H9 (cell line): ENCODE data around the gene DCP1A. TPM values are rescaled to one million over a fixed set of nuclear protein-coding genes. Genes with fewer than 3 reads are reported as not detected.

ENCODE experiments used
- DNase-seq: peaks from one replicate; pipeline ENCODE4 v3.0.0-alpha.2; 2017
- H2AFZ ChIP-seq: one replicate; pipeline ENCODE4 v1.6.1; 2013; ENCODE audit warnings: mild to moderate bottlenecking, low read length, control low read depth, moderate library complexity
- H2AK5ac ChIP-seq: 2 replicates; pipeline ENCODE4 v1.6.1; 2013; ENCODE audit warnings: low read length, control low read depth, mixed read lengths; ENCODE audit not compliant: insufficient read length
- H2BK120ac ChIP-seq: one replicate; pipeline ENCODE4 v1.6.1; 2013; ENCODE audit warnings: low read depth, mild to moderate bottlenecking, low read length, control low read depth, inconsistent platforms; ENCODE audit not compliant: poor library complexity, severe bottlenecking
- H2BK12ac ChIP-seq: 2 replicates; pipeline ENCODE4 v1.6.1; 2013; ENCODE audit warnings: low read length, control low read depth, mixed read lengths, low read depth; ENCODE audit not compliant: insufficient read length
- H2BK15ac ChIP-seq: 2 replicates; pipeline ENCODE4 v1.6.1; 2013; ENCODE audit warnings: low read depth, low read length, control low read depth
- H2BK20ac ChIP-seq: one replicate; pipeline ENCODE4 v1.6.1; 2013; ENCODE audit warnings: low read depth, mild to moderate bottlenecking, low read length, control low read depth, inconsistent platforms; ENCODE audit not compliant: poor library complexity, severe bottlenecking
- H2BK5ac ChIP-seq: 2 replicates; pipeline ENCODE4 v1.6.1; 2013; ENCODE audit warnings: low read length, control low read depth, mixed read lengths; ENCODE audit not compliant: insufficient read length
- H3K14ac ChIP-seq: 2 replicates; pipeline ENCODE4 v1.6.1; 2013; ENCODE audit warnings: low read length, control low read depth; ENCODE audit not compliant: insufficient read depth
- H3K18ac ChIP-seq: 2 replicates; pipeline ENCODE4 v1.6.1; 2013; ENCODE audit warnings: low read depth, mild to moderate bottlenecking, mixed read lengths, low read length, control low read depth; ENCODE audit not compliant: insufficient read length
- H3K23ac ChIP-seq: 2 replicates; pipeline ENCODE4 v1.6.1; 2013; ENCODE audit warnings: low read length, control low read depth, mixed read lengths, low read depth; ENCODE audit not compliant: insufficient read length
- H3K23me2 ChIP-seq: 2 replicates; pipeline ENCODE4 v1.6.1; 2013; ENCODE audit warnings: low read depth, mild to moderate bottlenecking, mixed read lengths, low read length, control low read depth; ENCODE audit not compliant: insufficient read length, poor library complexity, severe bottlenecking
- H3K27ac ChIP-seq: 2 replicates; pipeline ENCODE4 v1.5.1; 2013; ENCODE audit warnings: low read length, control low read depth, mixed read lengths, low read depth; ENCODE audit not compliant: insufficient read length
- H3K27me3 ChIP-seq: 2 replicates; pipeline ENCODE4 v1.6.1; 2013; ENCODE audit warnings: low read length, control low read depth, inconsistent platforms; ENCODE audit not compliant: insufficient read depth
- H3K4ac ChIP-seq: 2 replicates; pipeline ENCODE4 v1.6.1; 2013; ENCODE audit warnings: low read depth, mild to moderate bottlenecking, control low read depth, inconsistent platforms, low read length, moderate library complexity
- H3K4me1 ChIP-seq: 2 replicates; pipeline ENCODE4 v1.6.1; 2013; ENCODE audit warnings: low read length, control low read depth, inconsistent platforms; ENCODE audit not compliant: insufficient read depth
- H3K4me2 ChIP-seq: 2 replicates; pipeline ENCODE4 v1.6.1; 2013; ENCODE audit warnings: low read length, control low read depth, mixed read lengths; ENCODE audit not compliant: insufficient read length, insufficient read depth
- H3K56ac ChIP-seq: 2 replicates; pipeline ENCODE4 v1.6.1; 2013; ENCODE audit warnings: low read depth, mild to moderate bottlenecking, mixed read lengths, low read length, control low read depth; ENCODE audit not compliant: insufficient read length
- H3K79me1 ChIP-seq: 2 replicates; pipeline ENCODE4 v1.6.1; 2013; ENCODE audit warnings: low read depth, mild to moderate bottlenecking, moderate library complexity, low read length, control low read depth, inconsistent platforms; ENCODE audit not compliant: insufficient read depth, poor library complexity, severe bottlenecking
- H3K79me2 ChIP-seq: 2 replicates; pipeline ENCODE4 v1.6.1; 2013; ENCODE audit warnings: low read length, control low read depth, inconsistent platforms; ENCODE audit not compliant: insufficient read depth
- H3K9ac ChIP-seq: 2 replicates; pipeline ENCODE4 v1.6.1; 2013; ENCODE audit warnings: low read length, control low read depth, mixed read lengths; ENCODE audit not compliant: insufficient read length; ENCODE audit errors: extremely low read depth
- H3K9me3 ChIP-seq: one replicate; pipeline ENCODE4 v1.6.1; 2013; ENCODE audit warnings: low read depth, low read length, inconsistent platforms; ENCODE audit not compliant: control insufficient read depth
- H3T11ph ChIP-seq: one replicate; pipeline ENCODE4 v1.6.1; 2013; ENCODE audit warnings: mild to moderate bottlenecking, low read length, control low read depth, inconsistent platforms
- H4K20me1 ChIP-seq: one replicate; pipeline ENCODE4 v1.6.1; 2013; ENCODE audit not compliant: control insufficient read depth, insufficient read length, insufficient read depth
- H4K5ac ChIP-seq: 2 replicates; pipeline ENCODE4 v1.6.1; 2013; ENCODE audit warnings: low read depth, mild to moderate bottlenecking, mixed read lengths, low read length, control low read depth; ENCODE audit not compliant: insufficient read length
- H4K8ac ChIP-seq: replicated peaks from 2 replicates; pipeline ENCODE4 v1.6.1; 2013; ENCODE audit warnings: low read length, control low read depth, mixed read lengths, low read depth; ENCODE audit not compliant: insufficient read length
- H4K91ac ChIP-seq: 2 replicates; pipeline ENCODE4 v1.6.1; 2013; ENCODE audit warnings: low read depth, mild to moderate bottlenecking, moderate library complexity, mixed read lengths, low read length, control low read depth; ENCODE audit not compliant: insufficient read length
- H3K27ac Mint-ChIP-seq, 3 experiments: 2 replicates in 2 of 3; 3 replicates in 1 of 3; pipeline ENCODE4 v1.8.0; 2020 to 2021; ENCODE audit warnings: mixed read lengths in 3 of 3, mild to moderate bottlenecking in 1 of 3, moderate library complexity in 1 of 3
- H3K27me3 Mint-ChIP-seq: 2 replicates; pipeline ENCODE4 v1.8.0; 2021; ENCODE audit warnings: low read depth, mild to moderate bottlenecking, moderate library complexity, mixed read lengths
- H3K36me3 Mint-ChIP-seq, 3 experiments: 2 replicates in 2 of 3; 3 replicates in 1 of 3; pipeline ENCODE4 v1.8.0; 2020 to 2021; ENCODE audit warnings: low read depth in 3 of 3, mixed read lengths in 3 of 3; ENCODE audit not compliant: insufficient read depth in 1 of 3
- H3K4me1 Mint-ChIP-seq, 2 experiments: 2 replicates each; pipeline ENCODE4 v1.8.0; 2020; ENCODE audit warnings: mixed read lengths in 2 of 2
- H3K4me3 Mint-ChIP-seq, 2 experiments: 2 replicates in 1 of 2; 3 replicates in 1 of 2; pipeline ENCODE4 v1.8.0; 2020 to 2021; ENCODE audit warnings: mild to moderate bottlenecking in 2 of 2, mixed read lengths in 2 of 2, moderate library complexity in 1 of 2
- H3K9me3 Mint-ChIP-seq, 2 experiments: 2 replicates in 1 of 2; 3 replicates in 1 of 2; pipeline ENCODE4 v1.8.0; 2020; ENCODE audit warnings: mild to moderate bottlenecking in 2 of 2, mixed read lengths in 2 of 2, moderate library complexity in 1 of 2
- CTCF ChIP-seq: fragments of 200-600 bp; sonication (generic); conservative IDR thresholded peaks from 3 replicates; pipeline ENCODE4 v1.8.0; 2021; ENCODE audit warnings: antibody characterized with exemption, mild to moderate bottlenecking
- WGBS: extraction: QIAGEN DNeasy Blood & Tissue Kit; methylation state at CpG from one replicate; pipeline ENCODE4 v1.1.7; 2013; ENCODE audit warnings: missing lambda C conversion rate, low lambda C conversion rate, mixed read lengths; ENCODE audit not compliant: insufficient read length; ENCODE audit errors: extremely low coverage; 5-methylcytosine and 5-hydroxymethylcytosine counted together
- total RNA-seq: library from RNA; stranded (reverse); gene quantifications from 2 replicates; pipeline ENCODE4 v1.2.1, GENCODE V29; 2021

DCP1A gene
- total RNA-seq, 1 experiment from 2014 or later = 17.8 TPM

GRCh38 chr3:53235545-53235944 is 111.8 kb downstream of the DCP1A start:
- Histone ChIP-seq H4K8ac (no peak overlapping the region), H2AFZ (no peak overlapping the region), H3K56ac (no peak overlapping the region), H3K79me2 (no peaks in the 10 kb centered on the region; the same call in 1 of the 2 replicates), H3K23me2 (no peaks in the 10 kb centered on the region), H2AK5ac (no peak overlapping the region), H3K79me1 (peaks cover 7% of the 10 kb centered on the region), H2BK20ac (no peak overlapping the region), H3K23ac (no peak overlapping the region), H3K4me1 (no peaks in the 10 kb centered on the region), H3K14ac (no peak overlapping the region), H3K18ac (no peak overlapping the region), H2BK15ac (no peak overlapping the region), H4K20me1 (peaks cover 2% of the 10 kb centered on the region), H3K4ac (no peak overlapping the region), H2BK120ac (no peak overlapping the region), H3K9me3 (no peaks in the 10 kb centered on the region), H3T11ph (no peak overlapping the region), H3K27me3 (no peaks in the 10 kb centered on the region), H3K27ac (no peak overlapping the region), H3K9ac (no peak overlapping the region), H3K4me2 (no peak overlapping the region), H4K91ac (no peak overlapping the region), H2BK5ac (no peak overlapping the region), H2BK12ac (no peak overlapping the region), H4K5ac (no peak overlapping the region)
- no CpG with 5 or more reads among the region's 6 CpGs for WGBS
- no peaks in the 10 kb centered on the region for H3K27me3 Mint-ChIP-seq
- no peaks in the 10 kb centered on the region for H3K9me3 Mint-ChIP-seq
- H3K4me3 Mint-ChIP-seq = no peak overlapping the region
- TF ChIP-seq CTCF = no peak
- H3K4me1 Mint-ChIP-seq = peaks cover 4 to 9% of the 10 kb centered on the region in 2 experiments; a peak in 3 of 4 replicates
- no peak for DNase-seq
- H3K27ac Mint-ChIP-seq = peak overlapping the region in 2 of 3 experiments; percentile 85 to 92; a peak in 4 of 7 replicates
- H3K36me3 Mint-ChIP-seq = peaks cover 69 to 93% (median 86%) of the 10 kb centered on the region in 3 experiments
